BLaER1 (cell line): Measurements from ENCODE around the gene E2F3.

Experiments
- H3K27ac ChIP-seq: shearing (Covaris generic); formaldehyde crosslinking; 2 replicates; pipeline ENCODE4 v1.8.1; 2022
- H3K27me3 ChIP-seq: shearing (Covaris generic); formaldehyde crosslinking; 2 replicates; pipeline ENCODE4 v1.8.1; 2022
- H3K36me3 ChIP-seq: shearing (Covaris generic); formaldehyde crosslinking; 2 replicates; pipeline ENCODE4 v1.8.1; 2022
- H3K4me1 ChIP-seq: shearing (Covaris generic); formaldehyde crosslinking; 2 replicates; pipeline ENCODE4 v1.8.1; 2022
- H3K4me2 ChIP-seq: shearing (Covaris generic); formaldehyde crosslinking; 2 replicates; pipeline ENCODE4 v1.8.1; 2022
- H3K4me3 ChIP-seq: shearing (Covaris generic); formaldehyde crosslinking; 2 replicates; pipeline ENCODE4 v1.8.1; 2022
- H3K9ac ChIP-seq: shearing (Covaris generic); formaldehyde crosslinking; 2 replicates; pipeline ENCODE4 v1.8.1; 2022
- H3K9me3 ChIP-seq: shearing (Covaris generic); formaldehyde crosslinking; 2 replicates; pipeline ENCODE4 v1.8.1; 2022
- H4K20me1 ChIP-seq: shearing (Covaris generic); formaldehyde crosslinking; 2 replicates; pipeline ENCODE4 v1.8.1; 2022
- Cebpa-rat ChIP-seq: shearing (Covaris generic); IDR thresholded peaks from 2 replicates; pipeline ENCODE4 v1.8.1; 2022

E2F3 gene

DNA sequence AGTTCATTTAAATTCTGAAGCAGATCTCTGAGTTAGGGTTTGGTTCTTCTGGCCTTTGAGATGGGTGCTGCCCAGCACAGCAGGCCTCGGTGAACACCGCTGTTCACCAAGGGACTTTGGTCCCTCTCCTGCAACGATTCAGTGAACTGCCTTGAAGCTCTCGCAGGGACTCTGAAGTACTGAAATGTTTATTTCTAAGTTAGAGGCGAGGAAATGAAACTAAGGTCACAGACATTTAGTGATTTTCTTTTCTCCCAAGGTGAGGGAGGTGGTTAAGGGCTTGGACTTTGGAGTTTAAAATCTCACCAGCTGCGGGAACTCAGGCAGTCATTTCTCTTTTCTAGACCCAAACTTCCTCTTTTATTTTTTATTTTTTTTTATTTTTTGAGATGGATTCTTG is 26.2 kb downstream of the E2F3 start:
- H3K27ac ChIP-seq = no peak overlapping the region; the same call in 1 of the 2 replicates
- peaks cover 87% of the 10 kb centered on the region for H3K36me3 ChIP-seq
- H4K20me1 ChIP-seq = peaks cover 96% of the 10 kb centered on the region
- no peak overlapping the region for H3K9ac ChIP-seq
- peaks cover 45% of the 10 kb centered on the region for H3K9me3 ChIP-seq
- no peak for TF ChIP-seq Cebpa-rat
- H3K4me1 ChIP-seq = peaks cover 18% of the 10 kb centered on the region; the same call in 1 of the 2 replicates
- no peaks in the 10 kb centered on the region for H3K27me3 ChIP-seq
- no peak overlapping the region for H3K4me2 ChIP-seq
- no peak overlapping the region for H3K4me3 ChIP-seq

GRCh38 chr6:20432692-20433091 is 31.0 kb downstream of the E2F3 start:
- Histone ChIP-seq H3K4me3 (no peak overlapping the region), H3K4me2 (no peak overlapping the region), H3K27ac (no peak overlapping the region), H4K20me1 (peaks cover 96% of the 10 kb centered on the region), H3K36me3 (peaks cover 94% of the 10 kb centered on the region), H3K27me3 (no peaks in the 10 kb centered on the region), H3K9me3 (peaks cover 28% of the 10 kb centered on the region), H3K4me1 (0 out of 2 replicates have a peak, but pooled peaks cover 3% of the 10 kb centered on the region), H3K9ac (no peak overlapping the region)
- TF ChIP-seq Cebpa-rat = no peak

DNA sequence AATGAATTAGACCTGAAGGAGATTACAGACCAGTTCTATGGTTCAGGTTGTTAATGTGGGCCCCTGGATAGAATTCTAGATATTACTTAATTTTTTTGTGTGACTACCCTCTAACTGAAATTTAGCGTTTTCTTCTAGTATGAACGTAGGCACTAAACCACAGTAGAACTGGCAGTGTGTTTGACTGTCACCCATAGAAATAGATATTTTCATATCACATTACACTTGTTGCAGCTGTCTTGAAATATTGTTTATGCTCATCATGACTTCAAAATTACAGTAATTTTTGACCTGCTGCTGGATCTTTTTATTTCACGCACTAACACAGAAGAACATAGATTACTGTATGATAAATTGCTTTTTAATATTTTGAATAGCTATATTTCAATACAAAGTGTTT is 31.6 kb downstream of the E2F3 start:
- H3K4me3 ChIP-seq = no peak overlapping the region
- H3K9me3 ChIP-seq = peaks cover 22% of the 10 kb centered on the region
- H3K36me3 ChIP-seq = peaks cover 94% of the 10 kb centered on the region
- H3K9ac ChIP-seq = no peak overlapping the region
- no peak overlapping the region for H3K4me2 ChIP-seq
- H3K4me1 ChIP-seq = no peaks in the 10 kb centered on the region
- H3K27me3 ChIP-seq = no peaks in the 10 kb centered on the region
- no peak for TF ChIP-seq Cebpa-rat
- H3K27ac ChIP-seq = no peak overlapping the region
- peaks cover 96% of the 10 kb centered on the region for H4K20me1 ChIP-seq

DNA sequence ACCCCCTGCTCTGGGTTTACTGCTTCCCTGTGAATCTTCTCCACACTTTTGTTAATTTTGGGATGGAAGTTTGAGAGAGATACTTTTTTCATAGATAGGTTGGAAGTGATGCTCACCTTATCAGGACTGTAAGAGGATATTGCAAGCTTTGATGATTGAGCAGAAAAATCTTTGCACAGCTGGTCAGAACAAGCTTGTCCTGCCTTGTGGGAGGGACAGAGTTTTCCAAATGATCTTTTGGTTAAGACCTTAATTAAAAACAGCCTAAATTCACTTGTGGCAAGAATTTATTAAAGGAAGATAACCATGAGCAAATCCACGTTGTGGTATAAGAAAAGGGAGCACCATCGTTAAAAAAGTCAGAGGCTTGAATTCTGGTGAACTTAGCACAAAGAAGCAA is 32.2 kb downstream of the E2F3 start:
- TF ChIP-seq Cebpa-rat = no peak
- H3K36me3 ChIP-seq = peaks cover 94% of the 10 kb centered on the region

GRCh38 chr6:20434766-20435165 is 33.1 kb downstream of the E2F3 start:
- Histone ChIP-seq H3K4me1 (no peaks in the 10 kb centered on the region), H3K27me3 (no peaks in the 10 kb centered on the region), H4K20me1 (peaks cover 96% of the 10 kb centered on the region), H3K36me3 (peaks cover 96% of the 10 kb centered on the region), H3K4me3 (no peak overlapping the region), H3K9ac (no peak overlapping the region), H3K27ac (no peak overlapping the region), H3K9me3 (peaks cover 22% of the 10 kb centered on the region), H3K4me2 (no peak overlapping the region)
- TF ChIP-seq Cebpa-rat = no peak

More for the DNA sequence above, 32.2 kb downstream of the E2F3 start:
- no peaks in the 10 kb centered on the region for H3K27me3 ChIP-seq
- H3K9me3 ChIP-seq = peaks cover 19% of the 10 kb centered on the region; the same call in 1 of the 2 replicates
- H3K27ac ChIP-seq = no peak overlapping the region
- H3K4me3 ChIP-seq = no peak overlapping the region
- H3K9ac ChIP-seq = no peak overlapping the region
- peaks cover 96% of the 10 kb centered on the region for H4K20me1 ChIP-seq
- H3K4me1 ChIP-seq = no peaks in the 10 kb centered on the region
- no peak overlapping the region for H3K4me2 ChIP-seq

DNA sequence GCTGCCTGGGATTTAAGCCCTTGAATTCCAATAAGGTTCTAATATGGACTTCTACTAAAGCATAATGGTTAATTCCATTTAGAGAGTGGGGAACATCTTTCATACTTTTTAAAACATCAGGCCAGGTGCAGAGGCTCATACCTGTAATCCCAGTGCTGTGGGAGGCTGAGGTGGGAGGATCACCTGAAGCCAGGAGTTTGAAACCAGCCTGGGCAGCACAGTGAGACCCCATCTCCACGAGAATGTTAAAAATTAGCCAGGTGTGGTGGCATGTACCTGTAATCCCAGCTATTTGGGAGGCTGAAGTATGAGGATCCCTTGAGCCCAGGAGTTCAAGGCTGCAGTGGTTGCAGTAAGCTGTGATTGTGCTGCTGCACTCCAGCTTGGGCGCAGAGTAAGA is 35.0 kb downstream of the E2F3 start:
- no peak overlapping the region for H3K9ac ChIP-seq
- no peak overlapping the region for H3K4me2 ChIP-seq
- H4K20me1 ChIP-seq = peaks cover 100% of the 10 kb centered on the region
- H3K36me3 ChIP-seq = peaks cover 98% of the 10 kb centered on the region
- no peaks in the 10 kb centered on the region for H3K4me1 ChIP-seq
- peaks cover 12% of the 10 kb centered on the region for H3K9me3 ChIP-seq
- H3K4me3 ChIP-seq = no peak overlapping the region
- no peak for TF ChIP-seq Cebpa-rat
- no peak overlapping the region for H3K27ac ChIP-seq
- no peaks in the 10 kb centered on the region for H3K27me3 ChIP-seq

DNA sequence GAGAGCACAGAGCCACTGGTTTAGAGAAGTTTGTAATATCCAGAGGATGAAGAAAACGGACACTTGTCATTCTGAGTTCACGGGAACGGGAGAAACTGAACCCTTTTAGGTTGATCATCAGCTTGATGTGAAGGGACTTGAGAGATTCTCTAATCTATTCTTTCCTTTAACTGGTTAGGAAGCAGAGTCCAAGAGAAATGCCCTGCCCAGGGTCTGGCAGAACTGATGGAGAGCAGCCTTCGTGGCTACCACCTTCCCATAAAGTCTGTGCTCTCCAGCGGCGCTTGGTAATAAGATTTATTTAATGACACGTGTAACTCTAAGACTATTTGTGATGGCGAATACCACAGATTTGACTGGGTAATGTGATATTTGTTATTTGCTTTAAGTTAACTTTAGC is 36.0 kb downstream of the E2F3 start:
- H3K27me3 ChIP-seq = no peaks in the 10 kb centered on the region
- no peak for TF ChIP-seq Cebpa-rat
- H3K4me1 ChIP-seq = no peaks in the 10 kb centered on the region
- peaks cover 100% of the 10 kb centered on the region for H4K20me1 ChIP-seq
- H3K4me2 ChIP-seq = no peak overlapping the region
- peaks cover 98% of the 10 kb centered on the region for H3K36me3 ChIP-seq
- H3K9ac ChIP-seq = no peak overlapping the region
- H3K4me3 ChIP-seq = no peak overlapping the region
- peaks cover 12% of the 10 kb centered on the region for H3K9me3 ChIP-seq
- no peak overlapping the region for H3K27ac ChIP-seq

- Histone ChIP-seq H3K4me1 (no peaks in the 10 kb centered on the region), H3K9ac (no peak overlapping the region), H3K4me2 (no peak overlapping the region), H3K9me3 (peaks cover 12% of the 10 kb centered on the region), H3K36me3 (peaks cover 100% of the 10 kb centered on the region), H3K27me3 (no peaks in the 10 kb centered on the region), H3K4me3 (no peak overlapping the region), H3K27ac (no peak overlapping the region), H4K20me1 (peaks cover 100% of the 10 kb centered on the region)
- TF ChIP-seq Cebpa-rat = no peak
Measured at GRCh38 chr6:20438462-20439070, 36.9 kb downstream of the E2F3 start.

DNA sequence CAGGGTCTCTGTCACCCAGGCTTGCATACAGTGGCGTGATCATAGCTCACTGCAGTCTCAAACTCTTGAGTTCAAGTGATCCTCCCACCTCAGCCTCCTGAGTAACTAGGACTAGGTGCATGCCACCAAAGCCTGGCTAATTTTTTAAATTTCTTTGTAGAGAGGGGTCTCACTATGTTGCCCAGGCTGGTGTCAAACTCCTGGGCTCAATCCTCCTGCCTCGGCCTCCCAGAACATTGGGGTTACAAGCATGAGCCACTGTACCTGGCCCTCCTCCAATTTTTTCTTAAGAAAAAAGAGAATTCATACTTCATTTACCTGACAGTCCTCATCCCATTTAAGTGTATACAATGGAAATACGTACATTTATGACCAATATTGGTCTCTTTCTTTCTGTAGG is 37.9 kb downstream of the E2F3 start:
- peaks cover 12% of the 10 kb centered on the region for H3K9me3 ChIP-seq
- H3K4me1 ChIP-seq = 0 out of 2 replicates have a peak, but pooled peaks cover under 1% of the 10 kb centered on the region
- H3K27ac ChIP-seq = no peak overlapping the region
- H3K4me3 ChIP-seq = no peak overlapping the region
- no peaks in the 10 kb centered on the region for H3K27me3 ChIP-seq
- no peak overlapping the region for H3K9ac ChIP-seq
- TF ChIP-seq Cebpa-rat = no peak
- no peak overlapping the region for H3K4me2 ChIP-seq
- peaks cover 100% of the 10 kb centered on the region for H4K20me1 ChIP-seq
- H3K36me3 ChIP-seq = peaks cover 100% of the 10 kb centered on the region

GRCh38 chr6:20440296-20440695 is 38.6 kb downstream of the E2F3 start:
- Histone ChIP-seq H3K27ac (no peak overlapping the region), H3K36me3 (peaks cover 100% of the 10 kb centered on the region), H3K4me1 (0 out of 2 replicates have a peak, but pooled peaks cover 5% of the 10 kb centered on the region), H3K27me3 (no peaks in the 10 kb centered on the region), H3K4me2 (no peak overlapping the region), H3K9ac (no peak overlapping the region), H3K9me3 (peaks cover 12% of the 10 kb centered on the region), H4K20me1 (peaks cover 100% of the 10 kb centered on the region), H3K4me3 (no peak overlapping the region)
- no peak for TF ChIP-seq Cebpa-rat

GRCh38 chr6:20441236-20441635 is 39.6 kb downstream of the E2F3 start:
- no peak for TF ChIP-seq Cebpa-rat
- Histone ChIP-seq H3K36me3 (peaks cover 100% of the 10 kb centered on the region), H3K4me3 (no peak overlapping the region), H3K9ac (no peak overlapping the region), H3K4me1 (0 out of 2 replicates have a peak, but pooled peaks cover 5% of the 10 kb centered on the region), H3K9me3 (peaks cover 12% of the 10 kb centered on the region), H3K4me2 (no peak overlapping the region), H3K27me3 (no peaks in the 10 kb centered on the region), H4K20me1 (peaks cover 100% of the 10 kb centered on the region), H3K27ac (no peak overlapping the region)
